Transverse colon (tissue), 4 donors: ENCODE results near the gene ZBTB20.

ENCODE experiments used
- POLR2A ChIP-seq: fragments of 450-650 bp; IDR thresholded peaks from one replicate; pipeline ENCODE4 v1.6.1; 2016; ENCODE audit warnings: antibody characterized with exemption, mild to moderate bottlenecking, moderate library complexity
- POLR2AphosphoS5 ChIP-seq, 3 donors: sonication (generic); formaldehyde crosslinking; IDR thresholded peaks; one replicate each; pipeline ENCODE4 v1.6.1; 2016; ENCODE audit warnings: antibody characterized with exemption in 3 of 3
- TF ChIP-seq, protein P1 (sequence below), 5 experiments: fragments of 200-600 bp in 3 of 5; fragments of 450-650 bp in 2 of 5; sonication (generic) in 3 of 5; IDR thresholded peaks; 1 replicate in 2 of 5; 2 replicates in 3 of 5; pipeline ENCODE4 v1.5.1; 2016 to 2017; ENCODE audit warnings: antibody characterized with exemption in 5 of 5, inconsistent platforms in 3 of 5, mild to moderate bottlenecking in 2 of 5, moderate library complexity in 1 of 5

DNA sequence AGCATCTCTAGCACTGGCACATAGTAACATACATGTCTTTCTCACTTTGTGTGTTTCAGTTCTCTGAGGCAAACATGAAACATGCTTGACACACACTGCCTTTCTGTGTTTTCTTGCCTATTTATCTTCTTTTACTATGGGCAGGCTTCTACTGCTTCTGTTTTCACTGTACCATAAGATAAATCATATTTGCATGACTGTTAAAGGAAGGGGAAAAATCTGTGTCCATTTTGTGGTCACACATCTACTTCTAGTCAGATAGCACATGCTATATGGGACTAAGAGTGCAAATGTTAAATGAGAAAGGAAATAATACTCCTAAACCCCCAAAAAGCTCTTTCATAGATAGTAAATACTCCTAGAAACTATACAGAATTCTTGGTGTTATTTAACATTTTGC is 386.4 kb downstream of the ZBTB20 start:
- TF ChIP-seq POLR2AphosphoS5 (IDR thresholded peaks at IDR 0.05) = no peak
- TF ChIP-seq, protein P1, sequence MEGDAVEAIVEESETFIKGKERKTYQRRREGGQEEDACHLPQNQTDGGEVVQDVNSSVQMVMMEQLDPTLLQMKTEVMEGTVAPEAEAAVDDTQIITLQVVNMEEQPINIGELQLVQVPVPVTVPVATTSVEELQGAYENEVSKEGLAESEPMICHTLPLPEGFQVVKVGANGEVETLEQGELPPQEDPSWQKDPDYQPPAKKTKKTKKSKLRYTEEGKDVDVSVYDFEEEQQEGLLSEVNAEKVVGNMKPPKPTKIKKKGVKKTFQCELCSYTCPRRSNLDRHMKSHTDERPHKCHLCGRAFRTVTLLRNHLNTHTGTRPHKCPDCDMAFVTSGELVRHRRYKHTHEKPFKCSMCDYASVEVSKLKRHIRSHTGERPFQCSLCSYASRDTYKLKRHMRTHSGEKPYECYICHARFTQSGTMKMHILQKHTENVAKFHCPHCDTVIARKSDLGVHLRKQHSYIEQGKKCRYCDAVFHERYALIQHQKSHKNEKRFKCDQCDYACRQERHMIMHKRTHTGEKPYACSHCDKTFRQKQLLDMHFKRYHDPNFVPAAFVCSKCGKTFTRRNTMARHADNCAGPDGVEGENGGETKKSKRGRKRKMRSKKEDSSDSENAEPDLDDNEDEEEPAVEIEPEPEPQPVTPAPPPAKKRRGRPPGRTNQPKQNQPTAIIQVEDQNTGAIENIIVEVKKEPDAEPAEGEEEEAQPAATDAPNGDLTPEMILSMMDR (IDR thresholded peaks at IDR 0.05) = no peak
- TF ChIP-seq POLR2A = no peak
